Activated CD4-positive, alpha-beta T cell treated with anti-CD3 and anti-CD28 coated beads for 48 hours (primary cell): Measurements from ENCODE around the gene RAB11A.

Experiments used
- DNase-seq: peaks from one replicate; pipeline ENCODE4 v3.0.0-alpha.2; 2020

Gene RAB11A

GRCh38 chr15:65918357-65918920 lies 49.1 kb downstream of the RAB11A start:
- DNase-seq, result no peak

DNA sequence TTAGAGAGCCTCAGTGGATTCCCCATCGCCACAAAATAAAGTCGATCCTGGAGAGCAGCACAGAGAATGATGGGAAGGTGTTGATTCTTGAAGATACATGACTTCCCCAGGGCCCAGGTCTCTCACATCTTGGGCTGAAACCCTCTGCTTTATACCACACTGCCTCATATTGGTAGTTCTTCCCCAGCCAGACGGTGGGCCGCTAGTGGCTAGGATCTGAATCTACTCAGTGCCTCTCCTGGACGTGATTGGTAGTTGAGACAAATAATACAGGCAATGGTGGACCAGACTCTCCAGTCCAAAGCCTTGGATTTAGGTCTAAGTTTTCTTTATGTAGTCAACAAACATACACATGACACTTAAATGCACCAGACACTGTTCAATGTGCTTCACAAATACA lies 49.7 kb downstream of the RAB11A start:
- DNase-seq, result no peak

DNA sequence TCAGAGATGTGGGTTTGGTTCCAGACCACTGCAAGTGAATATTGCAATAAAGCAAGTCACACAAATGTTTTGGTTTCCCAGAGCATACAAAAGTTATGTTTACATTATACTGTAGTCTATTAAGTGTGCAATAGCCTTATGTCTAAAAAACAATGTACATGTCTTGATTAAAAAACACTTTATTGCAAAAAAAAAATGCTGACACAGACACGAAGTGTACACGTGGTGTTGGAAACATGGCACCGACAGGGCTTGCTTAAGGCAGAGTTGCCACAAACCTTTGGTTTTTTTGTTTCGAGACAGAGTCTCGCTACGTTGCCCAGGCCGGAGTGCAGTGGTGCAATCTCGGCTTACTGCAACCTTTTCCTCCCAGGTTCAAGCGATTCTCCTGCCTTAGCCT lies 50.1 kb downstream of the RAB11A start:
- DNase-seq, result no peak

- DNase-seq, result no peak
Observed at GRCh38 chr15:65920121-65920520, 50.8 kb downstream of the RAB11A start.

DNA sequence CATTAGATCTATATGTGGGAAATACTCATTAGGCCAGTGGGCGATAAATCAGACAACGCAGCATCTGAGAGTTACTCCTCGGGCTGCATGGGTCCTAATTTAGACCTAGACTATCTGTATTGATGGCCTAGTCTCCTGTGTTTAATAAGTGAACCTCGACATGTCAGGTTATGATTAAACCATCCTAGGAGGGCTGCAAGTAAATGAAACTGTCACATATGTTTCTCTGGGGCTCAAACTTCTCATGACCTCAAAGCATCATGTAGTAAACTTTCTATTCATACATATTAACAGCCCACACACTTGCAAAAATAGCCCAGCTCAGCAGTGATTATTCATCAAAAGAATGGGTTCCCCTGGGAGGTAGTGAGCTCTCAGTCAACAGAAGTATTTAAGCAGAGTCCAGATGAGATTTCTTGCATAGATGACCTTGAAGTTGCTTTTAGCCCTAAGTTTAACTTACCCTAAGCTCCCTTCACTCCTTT lies 51.6 kb downstream of the RAB11A start:
- no peak for DNase-seq

- no peak for DNase-seq
Observed at GRCh38 chr15:65921780-65922179, 52.5 kb downstream of the RAB11A start.

DNA sequence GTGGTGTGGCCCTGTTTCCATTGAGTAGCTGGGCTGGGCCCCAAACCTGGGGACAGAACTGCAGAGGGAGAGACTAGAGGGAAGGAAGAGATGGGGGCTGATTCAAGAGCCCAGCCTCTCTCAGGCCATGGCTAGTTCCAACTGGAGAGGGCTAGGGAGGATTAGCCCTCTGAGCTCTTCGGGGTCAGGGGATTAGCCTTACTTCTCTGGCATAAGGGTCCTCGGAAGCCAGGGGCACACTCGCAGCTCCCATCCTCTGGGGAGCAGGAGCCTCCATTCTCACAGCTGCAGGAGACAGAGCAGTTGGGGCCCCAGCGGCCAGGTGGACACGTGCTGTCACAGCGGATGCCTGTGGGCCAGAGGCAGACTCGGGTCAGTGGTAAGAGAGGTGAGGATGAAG lies 53.3 kb downstream of the RAB11A start:
- no peak for DNase-seq

DNA sequence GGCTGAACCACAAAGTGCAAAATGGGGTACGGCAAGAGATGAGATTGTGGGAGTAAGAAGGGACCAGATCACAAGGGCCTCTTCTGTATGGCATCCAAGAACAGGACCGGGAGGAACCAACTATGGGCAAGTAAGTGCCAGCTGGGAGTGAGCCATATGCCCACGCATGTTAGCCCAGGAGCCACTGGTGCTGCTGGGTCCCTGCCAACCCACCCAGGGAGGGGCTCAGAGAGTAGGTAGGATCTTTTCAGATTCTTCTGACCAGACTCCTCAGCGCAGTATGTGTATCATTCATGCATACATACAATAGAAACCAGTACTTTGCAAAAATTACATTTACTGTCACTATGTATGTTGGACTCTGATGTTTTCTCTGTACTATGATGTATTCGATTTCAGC lies 54.0 kb downstream of the RAB11A start:
- DNase-seq, result no peak

- DNase-seq, result no peak
Observed at GRCh38 chr15:65924004-65924403, 54.7 kb downstream of the RAB11A start.

DNA sequence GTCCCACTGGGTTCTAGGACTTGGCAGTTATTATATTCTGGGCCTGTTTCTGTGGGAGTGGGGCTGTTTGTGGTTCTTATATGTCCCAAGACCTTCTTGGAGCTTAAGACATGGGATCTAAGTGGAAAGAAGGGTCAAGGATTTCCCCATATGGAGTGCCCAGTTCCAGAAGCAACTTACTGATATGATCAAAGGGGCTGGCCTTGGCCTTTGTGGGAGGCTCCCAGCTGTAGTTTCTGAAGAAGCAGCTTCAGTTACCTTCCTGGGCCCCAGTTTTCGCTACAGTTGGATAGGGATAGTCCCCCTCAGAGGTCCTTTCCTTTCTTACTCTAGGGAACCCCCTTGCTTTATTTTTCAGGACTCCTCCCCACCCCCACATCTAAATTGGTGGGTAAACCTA lies 56.0 kb downstream of the RAB11A start:
- no peak for DNase-seq

- DNase-seq, result no peak
Observed at GRCh38 chr15:65926459-65926858, 57.2 kb downstream of the RAB11A start.

DNA sequence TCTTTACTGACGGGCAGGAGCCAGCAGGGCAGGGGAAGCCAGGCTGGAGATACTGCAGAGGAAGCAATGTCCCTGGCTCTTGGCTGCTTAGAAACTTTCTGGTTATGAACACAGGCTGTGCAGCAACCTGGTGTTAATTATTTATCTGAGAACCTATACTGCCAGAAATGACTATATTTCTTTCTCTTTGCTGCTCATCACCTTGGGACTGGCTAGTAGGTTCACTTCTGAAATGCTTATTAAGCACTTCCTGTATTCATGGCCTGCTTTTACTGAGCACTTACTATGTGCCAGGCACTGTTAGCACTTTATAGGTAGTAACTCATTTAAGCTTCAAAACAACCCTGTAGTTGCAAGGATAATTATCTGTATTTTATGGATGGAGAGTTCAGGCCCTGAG lies 57.6 kb downstream of the RAB11A start:
- DNase-seq, result no peak

DNA sequence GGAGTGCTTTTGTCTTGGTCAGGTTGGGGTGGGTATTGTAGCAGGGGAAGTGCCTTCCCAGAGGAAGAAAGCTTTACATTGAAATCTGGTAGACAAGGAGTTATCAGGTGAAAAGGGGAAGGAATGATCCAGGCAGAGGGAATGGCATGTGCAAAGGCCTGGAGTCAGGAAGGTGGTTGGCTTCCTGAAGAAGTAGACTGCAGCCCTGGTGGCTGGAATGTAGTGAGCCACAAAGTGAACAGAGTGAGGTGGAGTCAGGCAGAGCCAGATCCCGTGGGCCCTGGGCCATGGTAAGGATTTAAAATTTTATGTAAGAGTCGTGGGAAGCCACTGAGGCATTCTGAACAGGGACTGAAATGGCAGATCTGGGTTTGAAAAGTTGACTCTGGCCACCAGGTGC lies 58.3 kb downstream of the RAB11A start:
- no peak for DNase-seq

- no peak for DNase-seq
Observed at GRCh38 chr15:65929573-65929972, 60.3 kb downstream of the RAB11A start.

DNA sequence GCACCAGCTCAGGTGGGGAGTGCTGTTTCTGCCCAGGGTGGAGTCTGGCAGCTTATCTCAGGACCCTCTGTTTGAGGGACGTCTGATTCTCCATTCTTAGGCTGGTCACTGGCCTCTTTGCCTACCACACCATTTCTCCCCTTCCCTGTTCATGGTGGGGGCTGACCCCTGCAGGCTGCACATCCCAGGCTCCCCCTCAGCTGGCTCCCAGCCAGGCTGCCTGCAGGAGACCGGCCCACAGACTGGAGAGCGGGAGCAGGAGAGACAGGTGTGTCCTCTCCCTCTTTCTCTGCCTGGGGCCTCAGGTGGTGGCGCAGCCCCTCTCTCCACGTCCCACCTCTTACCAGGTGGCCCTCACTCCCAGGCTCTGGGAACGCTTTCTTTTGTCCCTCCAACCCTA lies 60.8 kb downstream of the RAB11A start:
- DNase-seq, result no peak

- DNase-seq, result no peak
Observed at GRCh38 chr15:65931221-65931620, 61.9 kb downstream of the RAB11A start.

GRCh38 chr15:65935391-65935790 lies 66.1 kb downstream of the RAB11A start:
- no peak for DNase-seq

DNA sequence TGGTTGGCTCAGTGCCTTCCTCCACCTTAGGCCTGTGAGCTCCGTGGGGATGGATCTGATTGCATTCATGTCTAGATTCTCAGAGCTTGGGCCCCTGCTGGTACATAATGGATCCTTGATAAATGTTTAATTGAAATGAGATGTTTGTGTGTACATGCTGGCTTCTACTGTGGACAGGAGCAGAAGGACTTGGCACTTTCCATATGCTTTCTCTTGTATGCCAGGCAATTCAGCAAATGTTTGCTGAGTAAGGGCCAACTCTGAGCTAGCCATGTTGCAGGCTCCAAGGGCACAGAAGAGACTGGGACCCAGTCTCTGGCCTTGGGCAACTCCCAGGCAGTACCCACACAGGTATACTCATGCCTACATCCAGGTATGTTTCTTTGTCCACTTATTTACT lies 67.0 kb downstream of the RAB11A start:
- DNase-seq, result no peak

- no peak for DNase-seq
Observed at GRCh38 chr15:65937054-65937453, 67.8 kb downstream of the RAB11A start.

- DNase-seq, result no peak
Observed at GRCh38 chr15:65937476-65937875, 68.2 kb downstream of the RAB11A start.

DNA sequence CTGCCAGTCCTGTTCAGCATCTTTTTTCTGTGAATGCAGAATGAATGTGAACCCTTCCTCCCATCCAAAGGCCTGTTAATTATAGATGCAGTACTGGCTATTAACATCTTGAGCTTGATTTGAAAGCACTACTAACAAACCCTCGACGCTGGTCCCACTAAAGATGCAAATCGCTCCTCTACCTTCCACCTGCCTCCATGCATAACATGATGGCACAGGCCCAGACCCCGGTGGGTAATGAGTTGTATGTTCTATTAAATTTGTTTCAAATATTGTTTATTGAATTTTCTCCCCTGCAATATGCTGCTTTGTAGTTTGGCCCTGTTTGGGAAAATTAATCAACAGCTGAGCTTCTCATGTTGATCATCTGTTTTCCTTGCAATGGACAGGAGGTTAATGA lies 69.3 kb downstream of the RAB11A start:
- no peak for DNase-seq

DNA sequence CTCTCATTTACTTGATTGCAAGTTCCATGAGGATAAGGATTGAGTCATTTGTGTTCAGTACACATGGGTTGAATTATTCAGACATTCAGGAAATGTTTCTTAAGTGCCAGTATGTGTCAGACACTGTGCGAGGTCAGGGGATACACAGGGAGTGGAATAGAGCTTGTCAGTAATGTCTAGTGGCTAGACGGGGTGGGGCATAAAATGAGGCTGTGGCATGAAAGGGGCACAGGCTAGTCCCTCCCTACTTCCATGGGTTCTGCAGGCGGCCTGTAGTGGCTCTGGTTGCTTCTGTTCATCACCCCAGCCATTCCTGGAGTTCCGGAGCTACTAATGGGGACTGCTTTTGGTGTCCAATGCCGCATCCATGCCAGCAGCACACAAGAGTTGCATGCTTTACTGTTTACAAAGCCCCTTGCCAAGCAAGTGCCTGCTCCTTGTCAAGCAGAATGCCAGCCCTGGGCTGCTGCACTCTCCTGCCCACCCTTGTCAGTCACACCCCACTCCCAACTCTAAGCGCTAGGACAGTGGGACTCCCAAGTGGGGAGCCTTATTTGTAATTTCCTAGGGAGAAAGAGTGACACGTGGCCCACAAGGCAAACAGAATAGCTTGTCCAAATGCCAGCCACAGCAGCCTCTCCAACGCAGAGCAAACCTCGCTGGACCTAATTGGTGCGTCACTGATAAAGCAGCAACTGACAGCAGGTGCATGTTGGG lies 70.8 kb downstream of the RAB11A start:
- DNase-seq, result no peak

GRCh38 chr15:65940618-65940909 lies 71.3 kb downstream of the RAB11A start:
- DNase-seq, result no peak
